Loucy (cell line): ENCODE measurements around the gene NELFE.
"Not testable (repeated sequence)": the region's sequence is repeated elsewhere in the genome, so short reads cannot be mapped to it uniquely, and the experiment has no call there.

Source experiments
- EZH2phosphoT487 ChIP-seq: fragments of 200-600 bp; IDR thresholded peaks from 2 replicates; pipeline ENCODE4 v1.6.1; 2018; ENCODE audit warnings: antibody characterized with exemption, mild to moderate bottlenecking, moderate library complexity, borderline replicate concordance
- TF ChIP-seq, protein P1 (sequence below): fragments of 200-600 bp; sonication (generic); conservative IDR thresholded peaks from 2 replicates; pipeline ENCODE4 v1.5.1; 2014; ENCODE audit warnings: mild to moderate bottlenecking, antibody characterized with exemption, low read length

DNA sequence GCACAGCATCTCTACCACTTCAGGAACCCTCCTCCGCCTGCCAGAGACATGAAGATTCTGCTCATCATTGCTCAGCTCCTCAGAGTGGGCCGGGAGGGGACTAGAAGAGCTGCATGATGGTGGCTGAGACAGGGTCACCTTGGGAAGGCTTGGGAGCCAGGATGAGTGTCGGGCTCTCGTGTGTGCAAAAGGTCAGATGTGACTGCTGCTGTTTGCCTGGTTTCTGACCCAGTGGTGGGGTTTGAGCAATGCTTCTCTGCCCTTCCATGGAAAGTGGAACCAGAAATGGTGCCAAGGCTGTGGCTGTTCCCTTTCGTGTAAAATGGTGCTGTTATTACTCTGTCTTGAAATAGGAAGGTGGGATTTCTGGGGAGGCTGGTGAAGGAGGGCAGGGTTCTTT, 22.2 kb upstream of the NELFE start:
- TF ChIP-seq, protein P1, sequence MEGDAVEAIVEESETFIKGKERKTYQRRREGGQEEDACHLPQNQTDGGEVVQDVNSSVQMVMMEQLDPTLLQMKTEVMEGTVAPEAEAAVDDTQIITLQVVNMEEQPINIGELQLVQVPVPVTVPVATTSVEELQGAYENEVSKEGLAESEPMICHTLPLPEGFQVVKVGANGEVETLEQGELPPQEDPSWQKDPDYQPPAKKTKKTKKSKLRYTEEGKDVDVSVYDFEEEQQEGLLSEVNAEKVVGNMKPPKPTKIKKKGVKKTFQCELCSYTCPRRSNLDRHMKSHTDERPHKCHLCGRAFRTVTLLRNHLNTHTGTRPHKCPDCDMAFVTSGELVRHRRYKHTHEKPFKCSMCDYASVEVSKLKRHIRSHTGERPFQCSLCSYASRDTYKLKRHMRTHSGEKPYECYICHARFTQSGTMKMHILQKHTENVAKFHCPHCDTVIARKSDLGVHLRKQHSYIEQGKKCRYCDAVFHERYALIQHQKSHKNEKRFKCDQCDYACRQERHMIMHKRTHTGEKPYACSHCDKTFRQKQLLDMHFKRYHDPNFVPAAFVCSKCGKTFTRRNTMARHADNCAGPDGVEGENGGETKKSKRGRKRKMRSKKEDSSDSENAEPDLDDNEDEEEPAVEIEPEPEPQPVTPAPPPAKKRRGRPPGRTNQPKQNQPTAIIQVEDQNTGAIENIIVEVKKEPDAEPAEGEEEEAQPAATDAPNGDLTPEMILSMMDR, result not testable (repeated sequence)
- TF ChIP-seq EZH2phosphoT487, result not testable (repeated sequence)
